ENCODE measurements around the gene LEAP2.
"Not testable (repeated sequence)": the region's sequence is repeated elsewhere in the genome, so short reads cannot be mapped to it uniquely, and the experiment has no call there.

Gene LEAP2

DNA sequence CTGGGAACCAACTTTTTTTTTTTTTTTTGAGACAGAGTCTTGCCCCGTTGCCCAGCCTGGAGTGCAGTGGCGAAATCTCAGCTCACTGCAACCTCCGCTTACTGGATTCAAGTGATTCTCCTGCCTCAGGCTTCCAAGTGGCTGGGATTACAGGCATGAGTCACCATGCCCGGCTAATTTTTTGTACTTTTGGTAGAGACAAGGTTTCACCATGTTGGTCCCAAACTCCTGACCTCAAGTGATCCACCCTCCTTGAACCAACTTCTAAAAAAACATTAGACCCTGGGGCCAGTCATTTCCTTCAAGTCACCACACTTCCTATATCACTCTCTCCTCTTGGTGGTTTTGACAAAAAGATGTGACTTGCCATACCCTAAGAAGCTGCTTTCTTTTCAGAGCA, 32.2 kb upstream of the LEAP2 start:
- no peak for DNase-seq

DNA sequence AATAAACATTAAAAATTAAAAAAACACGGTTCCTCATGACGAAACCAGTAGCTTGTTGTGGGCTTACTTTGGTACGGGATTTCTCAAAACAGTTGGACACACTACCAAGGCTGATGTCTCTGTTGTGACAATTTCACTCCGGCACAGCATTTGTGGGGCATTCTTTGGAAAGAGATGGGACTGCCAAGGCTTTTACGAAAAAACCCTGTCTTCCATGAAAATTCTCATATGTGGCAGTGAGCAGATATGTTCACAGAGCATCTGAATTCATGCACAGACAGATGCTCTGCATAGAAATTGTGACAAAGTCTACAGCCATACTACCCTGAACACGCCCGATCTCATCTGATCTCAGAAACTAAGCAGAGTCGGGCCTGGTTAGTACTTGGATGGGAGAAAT, 25.2 kb upstream of the LEAP2 start:
- DNase-seq = no peak

DNA sequence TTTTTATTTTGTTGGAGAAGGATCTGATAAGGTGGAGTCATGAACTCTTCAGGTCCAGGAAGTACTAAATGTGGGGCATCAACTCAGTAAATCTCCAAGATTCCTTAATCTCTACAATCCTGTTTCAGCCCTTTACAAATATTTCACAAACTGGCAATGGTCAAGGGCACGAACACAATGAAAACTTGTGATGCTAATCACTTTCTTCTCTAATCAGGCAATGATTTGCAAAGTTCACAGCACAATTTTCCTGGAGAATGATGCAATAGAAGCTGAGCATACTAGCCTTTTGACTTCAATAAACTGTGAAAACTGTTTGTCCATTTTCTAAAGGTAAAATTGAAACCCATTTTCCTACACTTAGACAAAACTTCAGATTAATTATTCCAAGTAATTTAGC, 24.1 kb upstream of the LEAP2 start:
- no peak for DNase-seq

DNA sequence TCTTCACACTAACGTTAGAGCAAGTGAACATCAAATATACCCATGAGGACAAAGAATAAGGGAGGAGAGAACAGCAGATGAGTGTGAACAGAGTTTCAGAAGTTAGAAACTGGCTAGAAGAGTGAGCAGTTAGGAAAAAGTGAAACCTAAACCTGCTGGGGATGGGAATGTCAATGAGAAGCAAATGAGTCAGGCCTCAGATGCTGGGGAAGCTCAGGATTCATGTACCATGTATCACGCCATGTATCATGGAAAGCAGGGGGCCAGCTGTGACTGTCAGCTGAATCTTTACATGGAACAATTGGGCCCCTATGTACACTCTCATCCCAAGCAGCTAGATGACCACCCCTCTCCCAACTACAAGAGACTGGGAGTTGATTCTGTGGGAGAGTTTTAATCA, 23.4 kb upstream of the LEAP2 start:
- DNase-seq = no peak

DNA sequence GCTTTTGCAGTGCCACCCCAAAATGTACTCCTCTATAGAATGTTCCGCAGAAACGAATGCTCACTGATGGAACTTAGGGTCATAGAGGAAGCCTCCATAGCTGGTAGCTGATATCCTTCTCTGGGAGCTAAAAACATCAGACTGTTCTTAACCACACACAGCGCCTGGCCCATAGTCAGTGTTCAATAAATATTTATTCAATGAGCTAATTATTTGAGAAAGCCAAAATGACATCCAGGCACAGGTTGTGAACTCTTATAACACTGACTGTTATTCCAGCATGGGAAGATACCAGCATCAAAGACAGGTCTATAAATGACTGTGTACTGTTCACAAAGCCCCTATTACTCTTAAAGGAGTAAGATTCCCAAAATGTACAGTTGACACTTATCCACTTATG, 20.1 kb upstream of the LEAP2 start:
- DNase-seq = no peak

DNA sequence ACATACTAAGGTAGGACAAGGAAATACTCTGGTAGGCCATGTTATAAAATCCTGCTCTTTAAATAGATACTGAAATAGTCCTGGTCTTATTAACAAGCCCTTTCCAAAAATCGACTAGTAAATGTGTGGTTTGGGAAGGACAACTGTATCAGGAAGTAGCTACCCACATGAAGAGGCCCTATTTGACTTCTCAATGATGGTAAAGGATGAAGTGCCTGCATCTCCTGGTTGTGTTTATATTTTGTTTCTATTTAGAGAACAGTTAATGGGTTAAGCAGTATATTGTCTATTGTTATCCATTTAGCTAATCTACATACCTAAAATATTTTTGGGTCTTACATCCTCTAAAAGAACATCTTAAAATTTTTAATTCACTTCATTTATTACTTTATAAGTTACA, 19.7 kb upstream of the LEAP2 start:
- DNase-seq = no peak

DNA sequence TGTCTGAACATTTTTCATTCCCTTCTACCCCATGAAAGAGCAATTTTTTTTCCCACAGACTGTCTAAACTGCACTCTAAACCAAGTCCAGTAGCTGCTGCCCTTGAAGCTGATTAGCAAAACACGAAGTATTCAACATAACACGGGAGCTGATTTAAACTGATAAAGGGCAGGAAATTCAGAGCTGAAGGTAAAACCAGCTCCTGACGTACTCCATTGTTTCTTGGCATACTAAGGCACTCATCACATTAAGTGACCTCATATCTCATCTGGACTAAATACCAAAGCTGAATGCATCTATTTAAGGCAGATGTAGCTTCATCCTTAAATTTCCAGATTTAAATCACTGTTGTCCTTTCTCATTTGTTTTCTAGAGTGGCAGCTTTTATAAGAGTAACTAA, 19.2 kb upstream of the LEAP2 start:
- DNase-seq = no peak

DNA sequence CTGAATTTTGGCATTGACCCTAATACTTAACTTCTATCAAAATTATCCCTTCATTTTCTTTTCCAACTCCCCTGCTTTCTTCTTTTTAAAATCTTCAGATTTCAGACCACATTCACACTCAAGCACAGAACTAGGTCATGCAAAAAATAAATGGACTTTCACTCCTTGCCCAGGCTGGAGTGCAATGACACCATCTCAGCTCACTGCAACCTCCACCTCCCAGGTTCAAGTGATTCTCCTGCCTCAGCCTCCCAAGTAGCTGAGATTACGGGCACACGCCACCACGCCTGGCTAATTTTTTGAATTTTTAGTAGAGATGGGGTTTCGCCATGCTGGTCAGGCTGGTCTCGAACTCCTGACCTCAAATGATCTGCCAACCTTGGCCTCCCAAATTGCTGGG, 18.5 kb upstream of the LEAP2 start:
- not testable (repeated sequence) for DNase-seq

DNA sequence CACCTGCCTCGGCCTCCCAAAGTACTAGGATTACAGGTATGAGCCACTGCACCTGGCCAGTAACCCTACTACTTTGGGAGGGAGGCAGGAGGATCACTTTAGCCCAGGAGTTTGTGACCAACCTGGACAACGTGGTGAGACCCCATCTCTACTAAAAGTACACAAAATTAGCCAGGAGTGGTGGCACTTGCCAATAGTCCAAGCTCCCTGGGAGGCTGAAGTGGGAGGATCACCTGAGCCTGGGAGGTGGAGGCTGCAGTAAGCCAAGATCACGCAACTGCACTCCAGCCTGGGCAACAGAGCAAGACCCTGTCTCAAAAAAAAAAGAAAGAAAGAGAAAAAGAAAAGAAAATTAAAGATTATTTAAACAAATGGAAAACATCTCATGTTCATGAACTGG, 17.5 kb upstream of the LEAP2 start:
- DNase-seq = no peak

DNA sequence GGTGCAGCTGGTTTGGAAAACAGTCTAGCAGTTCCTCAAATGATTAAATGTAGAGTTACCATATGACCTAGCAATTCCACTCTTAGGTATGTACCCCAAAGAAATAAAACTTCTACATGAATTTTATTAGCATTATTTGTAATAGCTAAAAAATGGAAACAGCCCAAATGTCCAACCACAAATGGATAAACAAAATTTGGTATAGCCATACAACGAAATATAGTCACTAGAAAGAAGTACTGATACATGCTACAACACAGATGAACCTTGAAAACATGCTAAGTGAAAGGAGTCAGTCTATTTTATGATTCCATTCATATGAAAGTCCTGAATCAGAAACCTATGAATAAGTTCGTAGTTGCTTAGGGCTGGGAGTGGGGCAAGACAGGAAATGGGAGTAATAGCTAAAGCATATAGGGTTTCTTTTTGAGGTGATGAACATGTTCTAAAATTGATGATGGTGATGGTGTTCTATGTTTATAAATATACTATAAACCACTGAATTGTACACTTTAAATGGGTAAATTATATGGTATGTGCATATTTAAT, 13.5 kb upstream of the LEAP2 start:
- no peak for DNase-seq

DNA sequence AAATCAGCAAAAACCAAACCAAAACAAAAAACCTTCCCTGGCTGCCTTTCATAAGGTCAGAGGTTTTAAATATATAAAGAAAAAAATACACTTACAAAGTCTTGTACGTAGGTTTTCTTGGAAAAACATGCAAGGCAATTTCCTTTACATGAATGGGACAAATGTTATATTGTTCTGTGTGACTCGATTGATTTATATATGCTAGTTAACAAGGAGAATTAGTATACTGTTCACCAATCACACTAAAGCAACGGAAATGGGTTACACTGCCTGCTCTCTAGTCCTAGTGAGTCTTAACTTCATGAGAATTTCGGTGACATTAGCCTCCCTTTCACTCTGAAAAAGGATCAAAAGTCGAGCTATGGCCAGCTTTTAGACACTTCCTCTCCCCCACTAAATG, 12.7 kb upstream of the LEAP2 start:
- DNase-seq = no peak

DNA sequence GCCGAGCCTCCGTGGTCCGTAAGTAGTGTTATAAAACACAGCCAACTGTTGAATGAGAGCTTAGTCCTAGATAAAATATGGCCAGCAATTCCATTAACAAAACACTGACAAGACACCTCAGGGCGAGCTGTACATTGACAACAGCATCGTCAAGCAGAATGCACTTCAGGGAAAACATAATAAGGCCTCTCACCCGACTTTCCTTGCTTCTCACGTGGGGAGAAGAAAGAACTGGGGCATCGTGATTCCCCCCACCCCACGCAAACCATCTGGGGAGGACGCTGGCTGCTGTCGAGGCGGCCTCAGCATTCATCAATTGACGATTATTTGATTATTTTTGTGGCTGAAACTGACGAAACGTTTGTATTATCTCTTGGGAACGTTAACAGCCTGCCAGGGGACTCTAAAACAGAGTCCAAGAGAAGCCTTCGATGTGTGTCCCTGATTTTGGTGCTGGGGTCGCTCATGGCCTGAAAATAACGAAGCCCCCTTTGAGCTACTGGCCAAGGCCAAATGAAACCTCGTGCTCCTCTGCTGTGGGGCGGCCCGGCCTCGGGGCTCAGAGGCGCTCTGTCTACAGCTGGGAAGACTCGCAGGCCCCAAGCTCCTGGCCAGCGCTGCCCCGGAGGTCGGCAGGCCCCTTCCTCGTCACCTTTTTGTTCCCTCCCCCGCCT, 7.7 kb upstream of the LEAP2 start:
- DNase-seq = no peak

DNA sequence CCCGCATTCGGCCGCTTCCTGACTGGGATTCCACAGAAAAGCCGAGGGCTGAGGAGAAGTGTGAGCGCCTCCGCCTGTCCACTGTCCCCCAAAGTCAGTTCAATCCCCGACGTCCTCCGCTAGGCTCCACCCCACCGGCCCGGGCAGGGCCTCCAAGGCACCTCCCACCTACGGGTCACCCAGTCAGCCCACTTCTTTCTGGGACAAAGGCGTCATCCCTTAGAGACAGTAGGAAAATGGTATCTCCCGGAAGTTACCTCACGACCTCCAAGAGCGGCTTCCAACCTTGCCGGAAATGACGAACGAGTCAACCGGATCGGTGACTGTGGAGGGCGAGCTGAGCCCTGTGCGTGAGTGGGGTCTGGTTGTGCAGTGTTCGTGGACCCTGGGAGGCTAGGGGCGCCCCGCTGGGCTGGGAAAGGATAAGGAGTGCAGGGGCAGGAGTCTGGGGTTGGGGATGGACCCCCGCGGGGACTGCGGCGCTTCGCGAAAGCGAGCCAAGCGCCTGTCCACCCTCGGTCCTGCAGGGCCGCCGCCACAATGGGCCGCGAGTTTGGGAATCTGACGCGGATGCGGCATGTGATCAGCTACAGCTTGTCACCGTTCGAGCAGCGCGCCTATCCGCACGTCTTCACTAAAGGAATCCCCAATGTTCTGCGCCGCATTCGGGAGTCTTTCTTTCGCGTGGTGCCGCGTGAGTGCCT, 7.0 kb upstream of the LEAP2 start, which contains the start of the genes GDF9 and UQCRQ:
GDF9 (minus strand) TSS at position 128 of the 704 bp plus-strand sequence. CDS start 1,936 bp downstream, outside the sequence.
UQCRQ (plus strand) TSS at position 301 of the 704 bp plus-strand sequence; CDS start at position 541, 240 bp downstream.
- peak; percentile 98 for DNase-seq

DNA sequence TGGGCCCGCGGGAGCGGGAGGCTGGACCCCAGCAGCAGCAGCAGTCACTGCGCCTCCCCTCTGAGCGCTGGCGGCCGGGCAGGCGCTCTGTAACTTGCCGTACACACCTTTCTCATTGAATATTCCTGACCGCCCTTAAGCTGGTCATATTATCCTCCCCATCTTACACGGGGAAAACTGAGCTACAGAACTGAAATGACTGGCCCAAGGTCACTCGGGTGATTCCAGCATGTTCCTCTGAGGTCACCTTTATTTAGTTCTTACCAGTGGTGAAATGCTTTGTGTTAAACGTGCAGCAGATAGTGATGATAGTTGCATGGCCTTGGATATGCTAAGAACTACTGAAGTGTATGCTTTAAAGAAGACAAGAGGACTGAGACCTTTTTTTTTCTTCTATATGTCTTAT, 6.4 kb upstream of the LEAP2 start:
- DNase-seq = no peak

DNA sequence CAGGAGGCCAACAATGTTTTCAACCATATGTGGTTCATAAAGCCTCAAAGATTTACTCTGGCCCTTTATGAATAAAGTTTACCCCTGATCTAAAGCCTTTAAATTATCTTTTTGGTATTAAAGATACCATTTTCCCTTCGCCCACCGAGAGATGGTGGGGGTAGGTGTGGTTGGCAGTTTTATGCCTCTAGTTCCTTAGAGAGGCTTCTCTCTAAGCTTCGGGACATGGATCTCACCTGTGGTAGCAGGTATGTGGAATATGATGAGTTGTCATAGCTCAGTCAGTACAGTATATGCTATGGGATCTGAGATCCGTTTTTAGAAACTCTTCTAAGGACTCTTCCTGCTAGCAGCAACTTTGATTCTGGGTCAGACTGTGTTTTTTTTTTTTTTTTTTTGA, 4.7 kb upstream of the LEAP2 start:
- DNase-seq = no peak

DNA sequence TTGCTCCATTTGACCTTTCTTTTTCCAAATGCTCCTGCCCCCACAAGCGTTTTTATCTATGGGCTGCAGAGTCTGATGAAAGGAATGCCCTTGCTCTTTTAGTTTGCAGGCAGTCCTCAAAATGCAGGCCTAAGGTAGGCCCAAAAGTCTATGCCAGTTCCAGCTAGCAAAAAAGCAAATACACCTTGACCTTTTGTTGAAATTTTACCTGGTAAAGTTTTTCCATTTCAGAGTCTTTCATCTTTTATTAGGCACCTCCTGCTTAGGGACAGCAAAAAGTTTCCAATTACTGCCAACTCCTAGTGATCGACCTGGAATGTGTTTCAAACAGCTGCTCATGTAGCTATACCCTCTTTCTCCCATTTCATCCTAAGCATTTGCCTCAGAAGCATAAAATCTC, 2.7 kb upstream of the LEAP2 start:
- no peak for DNase-seq

DNA sequence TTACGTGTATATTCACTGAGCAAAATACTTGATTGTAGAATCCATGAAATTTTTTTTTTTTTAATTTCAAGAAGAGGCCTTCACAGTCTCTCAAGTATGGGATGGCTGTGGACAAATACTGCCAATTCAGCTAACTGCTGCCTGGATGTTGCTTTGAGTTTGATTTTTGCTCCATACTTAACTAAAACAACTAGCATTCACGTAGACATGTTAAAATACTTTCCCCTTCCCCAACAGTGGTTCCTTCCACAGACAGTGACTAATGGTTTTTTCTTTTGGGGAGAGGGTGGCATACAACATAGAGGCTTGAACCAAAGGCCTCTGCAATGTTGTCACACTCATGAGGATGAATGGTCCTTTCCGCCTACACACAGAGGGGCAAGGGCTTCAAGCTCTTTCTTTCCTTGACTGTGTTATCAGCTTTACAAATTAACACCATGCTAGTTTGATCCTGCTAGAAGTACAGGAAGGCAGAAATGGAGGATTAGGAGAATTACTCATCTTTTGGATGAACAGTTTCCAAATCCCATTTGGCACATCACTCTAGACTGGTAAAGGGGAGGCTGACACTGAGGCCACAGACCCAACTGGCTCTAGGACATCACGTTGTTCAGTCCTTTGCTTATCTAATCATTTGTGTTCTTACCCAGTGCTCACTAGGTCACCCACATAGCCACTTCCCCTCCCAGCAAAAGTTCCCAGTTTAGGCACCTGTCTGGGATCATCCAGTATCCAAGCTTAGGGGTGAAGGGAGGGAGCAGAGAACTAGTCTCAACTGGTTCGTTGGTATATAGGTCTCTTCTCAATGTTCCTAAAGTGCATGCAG, 1.8 kb upstream of the LEAP2 start:
- DNase-seq = no peak

DNA sequence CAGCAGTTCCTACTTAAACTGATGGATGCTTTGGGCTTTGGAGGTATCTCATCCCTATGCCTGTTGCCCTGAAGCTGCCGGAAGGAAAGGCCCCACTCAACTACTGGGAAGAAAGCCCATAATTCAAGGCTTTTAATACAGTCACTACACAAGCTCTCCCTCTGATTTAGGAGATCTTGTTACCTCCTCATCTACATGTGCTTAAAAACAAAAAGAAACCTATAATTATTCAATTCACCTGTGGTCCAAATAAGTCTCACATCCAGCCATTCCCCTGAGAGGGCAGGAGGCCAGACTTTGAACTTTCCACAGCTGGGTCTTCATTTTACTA, 715 bp upstream of the LEAP2 start:
- DNase-seq = no peak

DNA sequence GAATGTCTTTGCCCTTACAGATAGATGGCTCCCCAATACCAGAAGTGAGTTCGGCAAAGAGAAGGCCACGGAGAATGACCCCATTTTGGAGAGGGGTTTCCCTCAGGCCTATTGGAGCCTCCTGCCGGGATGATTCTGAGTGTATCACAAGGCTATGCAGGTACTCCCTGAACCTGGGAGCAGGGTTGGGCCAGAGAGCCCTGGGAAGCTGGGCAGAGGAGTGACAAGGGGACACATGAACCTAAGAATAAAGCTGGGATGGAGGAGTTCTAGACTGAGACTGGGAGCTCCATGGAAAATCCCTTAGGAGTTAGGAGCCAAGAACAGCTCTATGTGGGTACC, 433 bp downstream of the LEAP2 start:
- DNase-seq = no peak

DNA sequence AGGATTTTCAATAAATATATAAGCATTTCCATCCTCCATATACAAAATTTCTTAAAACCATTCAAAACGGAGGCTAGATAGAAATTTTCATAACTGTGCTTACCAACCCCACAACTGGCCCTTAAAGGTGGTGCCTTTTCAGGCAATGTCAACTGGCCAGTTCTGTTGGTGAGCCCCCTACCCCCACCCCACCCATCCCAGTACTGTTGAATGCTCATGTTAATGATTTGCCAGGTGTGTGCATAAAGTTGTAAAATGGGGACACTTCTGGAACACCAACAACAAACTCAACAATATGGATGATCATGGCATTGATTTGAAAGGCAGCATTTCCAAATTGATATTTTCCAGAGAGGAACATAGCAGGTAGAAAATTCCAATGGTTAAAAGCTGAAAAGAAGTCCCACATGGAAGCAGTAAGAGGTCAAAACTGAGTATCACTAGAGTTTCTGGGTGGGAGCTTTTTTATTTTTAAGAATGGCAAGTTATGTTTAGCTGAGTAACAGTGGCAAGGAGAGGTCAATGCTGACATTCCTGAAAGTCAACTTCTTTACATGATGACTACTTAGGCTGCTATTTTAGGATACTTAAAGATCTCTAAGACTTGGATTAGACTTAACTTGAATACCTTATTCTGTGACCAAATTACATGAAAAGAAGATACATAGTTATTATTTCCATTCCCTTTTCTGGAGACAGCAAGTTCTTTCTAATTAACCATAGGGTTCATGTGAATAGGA, 2.7 kb downstream of the LEAP2 start:
- no peak for DNase-seq

DNA sequence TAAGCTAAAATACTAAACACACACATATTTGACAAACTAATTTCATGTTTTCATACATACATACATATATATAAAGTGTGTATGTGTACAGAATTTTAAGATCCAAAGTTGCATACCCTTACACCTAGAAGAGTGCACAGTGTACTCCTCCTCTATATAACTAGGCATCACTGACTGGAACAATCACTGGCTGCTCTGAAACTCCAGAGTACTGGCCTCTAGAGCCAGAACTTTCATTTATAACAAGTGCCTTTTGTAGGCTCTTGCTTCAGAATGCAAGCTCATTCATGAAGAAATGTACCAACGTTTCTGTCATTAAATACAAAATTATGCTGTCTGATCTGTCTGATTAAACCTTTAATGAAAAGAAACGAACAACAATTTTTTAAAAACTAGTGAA, 4.0 kb downstream of the LEAP2 start:
- no peak for DNase-seq

DNA sequence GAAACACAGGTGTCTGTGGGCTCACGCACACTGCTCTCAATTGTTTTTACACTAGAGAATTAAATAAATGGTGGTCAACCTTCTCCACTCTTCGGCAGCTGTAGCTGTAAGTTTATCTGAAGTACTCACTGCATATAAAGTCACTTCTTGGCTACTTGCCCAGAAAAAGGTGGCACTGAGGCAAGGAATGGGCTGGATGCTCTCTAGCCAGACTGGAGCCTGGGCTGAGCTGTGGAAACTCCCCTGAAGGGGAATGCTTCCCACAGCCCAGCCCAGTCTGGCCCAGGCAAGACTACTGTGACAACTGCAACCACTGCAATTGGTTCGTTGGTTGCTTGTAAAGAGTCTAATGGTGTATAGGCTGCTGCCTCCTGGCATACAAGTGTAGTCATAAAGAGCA, 4.5 kb downstream of the LEAP2 start:
- no peak for DNase-seq

DNA sequence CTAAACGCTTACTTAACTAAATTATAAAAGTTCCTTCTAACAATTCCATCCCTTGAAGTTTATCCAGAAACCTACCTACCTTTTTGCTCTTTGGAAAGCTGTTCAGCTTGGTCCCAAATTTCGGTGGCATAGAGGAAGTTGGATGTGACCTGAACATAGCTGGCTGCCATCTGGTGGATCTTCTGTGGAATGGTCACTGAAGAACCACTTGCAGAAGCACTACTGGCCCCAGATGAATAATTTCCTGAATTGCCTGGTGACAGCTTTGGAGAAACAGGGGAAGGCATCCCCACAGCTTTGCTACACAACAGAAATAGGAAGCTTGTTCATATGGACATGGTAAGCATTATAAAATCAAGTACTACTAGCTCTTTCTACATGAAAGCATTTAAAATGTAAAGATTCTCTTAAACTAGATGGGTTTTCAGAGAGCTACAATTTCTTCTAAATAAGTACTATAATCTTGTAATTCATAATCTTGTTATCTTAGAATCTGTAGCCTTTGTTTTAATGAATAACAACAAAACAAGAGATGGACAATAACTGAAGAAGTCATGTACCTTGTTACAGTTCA, 9.9 kb downstream of the LEAP2 start:
- peak; percentile 53 for DNase-seq
